GM10266 (cell line): ENCODE results near the gene KNL1.
A peak's percentile ranks its signal among the peaks of the same experiment; 100 is the strongest.
"Not testable (repeated sequence)": the region's sequence is repeated elsewhere in the genome, so short reads cannot be mapped to it uniquely, and the experiment has no call there.

ENCODE experiments used
- DNase-seq: peaks from one replicate; pipeline ENCODE4 v3.0.0; 2012; ENCODE audit errors: extremely low spot score
- TF ChIP-seq, protein P1 (sequence below): IDR thresholded peaks from 2 replicates; pipeline ENCODE4 v1.5.1; 2012; ENCODE audit warnings: mild to moderate bottlenecking, low read depth; ENCODE audit not compliant: control insufficient read depth, insufficient read depth; ENCODE audit errors: missing control alignments

KNL1 gene

GRCh38 chr15:40567111-40567510 is 26.9 kb upstream of the KNL1 start:
- TF ChIP-seq, protein P1, sequence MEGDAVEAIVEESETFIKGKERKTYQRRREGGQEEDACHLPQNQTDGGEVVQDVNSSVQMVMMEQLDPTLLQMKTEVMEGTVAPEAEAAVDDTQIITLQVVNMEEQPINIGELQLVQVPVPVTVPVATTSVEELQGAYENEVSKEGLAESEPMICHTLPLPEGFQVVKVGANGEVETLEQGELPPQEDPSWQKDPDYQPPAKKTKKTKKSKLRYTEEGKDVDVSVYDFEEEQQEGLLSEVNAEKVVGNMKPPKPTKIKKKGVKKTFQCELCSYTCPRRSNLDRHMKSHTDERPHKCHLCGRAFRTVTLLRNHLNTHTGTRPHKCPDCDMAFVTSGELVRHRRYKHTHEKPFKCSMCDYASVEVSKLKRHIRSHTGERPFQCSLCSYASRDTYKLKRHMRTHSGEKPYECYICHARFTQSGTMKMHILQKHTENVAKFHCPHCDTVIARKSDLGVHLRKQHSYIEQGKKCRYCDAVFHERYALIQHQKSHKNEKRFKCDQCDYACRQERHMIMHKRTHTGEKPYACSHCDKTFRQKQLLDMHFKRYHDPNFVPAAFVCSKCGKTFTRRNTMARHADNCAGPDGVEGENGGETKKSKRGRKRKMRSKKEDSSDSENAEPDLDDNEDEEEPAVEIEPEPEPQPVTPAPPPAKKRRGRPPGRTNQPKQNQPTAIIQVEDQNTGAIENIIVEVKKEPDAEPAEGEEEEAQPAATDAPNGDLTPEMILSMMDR: peak; percentile 42
- no peak for DNase-seq

DNA sequence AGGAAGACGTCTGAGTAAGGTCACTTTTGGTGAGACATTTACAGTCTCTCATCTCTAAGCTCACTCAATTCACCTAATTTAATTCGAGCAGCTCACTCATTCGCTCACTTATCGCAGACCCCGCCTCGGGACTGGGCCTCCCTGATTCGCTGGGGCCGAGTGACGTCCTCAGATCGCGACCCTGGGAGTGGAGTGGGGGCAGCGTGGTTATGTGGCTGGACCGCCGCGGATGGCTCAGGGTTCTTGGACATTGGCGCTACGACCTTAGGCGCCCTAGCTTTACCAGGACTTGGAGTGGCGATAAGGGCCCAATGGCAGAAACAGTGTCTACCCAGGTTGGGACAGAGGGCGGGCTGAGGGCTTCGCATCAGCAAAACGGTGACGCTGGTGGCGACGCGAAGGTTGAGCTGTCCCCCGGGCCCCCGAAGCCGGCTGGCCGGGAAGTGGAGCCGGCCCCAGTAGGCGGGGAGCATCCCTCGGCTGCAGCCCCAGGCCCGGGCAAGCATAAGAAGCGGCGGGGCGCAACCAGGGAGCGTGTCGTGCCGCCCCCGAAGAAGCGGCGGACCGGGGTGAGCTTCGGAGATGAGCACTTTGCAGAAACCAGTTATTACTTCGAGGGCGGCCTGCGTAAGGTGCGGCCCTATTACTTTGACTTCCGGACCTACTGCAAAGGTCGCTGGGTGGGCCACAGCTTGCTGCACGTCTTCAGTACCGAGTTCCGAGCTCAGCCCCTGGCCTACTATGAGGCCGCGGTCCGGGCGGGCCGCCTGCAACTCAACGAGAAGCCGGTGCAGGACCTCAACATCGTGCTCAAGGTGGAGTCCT is 24.7 kb upstream of the KNL1 start, which contains the start of gene RPUSD2:
TSS of gene RPUSD2 (plus strand) at position 171 of the 825 bp plus-strand sequence. CDS start at position 210, 39 bp downstream.
- TF ChIP-seq, protein P1: no peak
- peak; percentile 89 for DNase-seq

- TF ChIP-seq, protein P1: no peak
- no peak for DNase-seq
Measured at GRCh38 chr15:40575113-40575512, 18.9 kb upstream of the KNL1 start.

DNA sequence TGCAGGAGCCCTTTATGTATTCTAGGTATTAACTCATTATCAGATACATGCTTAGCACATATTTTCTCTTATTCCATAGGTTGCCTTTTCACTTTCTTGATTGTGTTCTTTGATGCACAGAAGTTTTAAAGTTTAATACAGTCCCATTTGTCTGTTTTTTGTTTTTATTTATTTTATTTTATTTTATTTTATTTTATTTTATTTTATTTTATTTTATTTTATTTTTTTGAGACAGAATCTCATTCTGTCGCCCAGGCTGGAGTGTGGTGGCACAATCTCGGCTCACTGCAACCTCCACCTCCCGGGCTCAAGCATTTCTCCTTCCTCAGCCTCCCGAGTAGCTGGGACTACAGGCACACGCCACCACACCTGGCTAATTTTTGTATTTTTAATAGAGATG is 17.1 kb upstream of the KNL1 start:
- not testable (repeated sequence) for DNase-seq

- TF ChIP-seq, protein P1: no peak
- DNase-seq: no peak
Measured at GRCh38 chr15:40578892-40579291, 15.2 kb upstream of the KNL1 start.

- not testable (repeated sequence) for DNase-seq
Measured at GRCh38 chr15:40581796-40582195, 12.3 kb upstream of the KNL1 start.

DNA sequence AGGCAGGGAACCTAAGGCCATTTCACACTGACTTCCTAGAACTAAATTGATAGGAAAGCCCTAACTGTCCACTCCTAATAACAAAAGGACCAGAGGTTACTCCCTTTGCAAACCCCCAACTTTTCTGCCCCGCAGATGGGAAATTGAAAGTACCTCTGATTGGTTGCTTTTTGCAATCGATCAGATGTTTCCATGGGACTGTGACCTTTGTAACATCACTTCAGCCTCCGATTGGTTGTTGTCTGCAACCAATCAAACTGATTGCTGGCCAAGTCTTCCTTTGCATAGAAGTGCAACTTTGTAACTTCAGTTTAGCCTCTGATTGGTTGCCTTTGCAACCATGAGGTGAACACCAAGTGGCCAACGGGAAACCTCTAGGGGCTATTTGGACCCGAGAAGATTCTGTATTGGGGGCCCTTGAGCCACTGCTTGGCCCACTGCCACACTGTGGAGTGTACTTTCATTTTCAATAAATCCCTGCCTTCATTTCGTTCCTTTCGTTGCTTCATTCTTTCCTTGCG is 11.3 kb upstream of the KNL1 start:
- TF ChIP-seq, protein P1: no peak
- no peak for DNase-seq

- TF ChIP-seq, protein P1: no peak
- DNase-seq: no peak
Measured at GRCh38 chr15:40584191-40584590, 9.9 kb upstream of the KNL1 start.
